Kidney epithelial cell (primary cell): ENCODE results near the gene PCBP3. TPM values are rescaled to one million over a fixed set of nuclear protein-coding genes. Genes with fewer than 3 reads are reported as not detected.

Experiments used
- DNase-seq: peaks from one replicate; pipeline ENCODE4 v3.0.0-alpha.2; 2010; ENCODE audit warnings: low read depth
- H3K27me3 ChIP-seq: 2 replicates; pipeline ENCODE4 v1.6.0; 2011; ENCODE audit warnings: low read length; ENCODE audit not compliant: control insufficient read depth, insufficient read depth
- H3K36me3 ChIP-seq: 2 replicates; pipeline ENCODE4 v1.5.1; 2011; ENCODE audit warnings: low read length; ENCODE audit not compliant: control insufficient read depth, insufficient read depth
- H3K4me3 ChIP-seq: 2 replicates; pipeline ENCODE4 v1.5.1; 2011; ENCODE audit warnings: low read depth, mild to moderate bottlenecking, control low read depth, low read length
- CTCF ChIP-seq: IDR thresholded peaks from 2 replicates; pipeline ENCODE4 v1.5.1; 2011; ENCODE audit warnings: mild to moderate bottlenecking, moderate library complexity, low read length, control low read depth, inconsistent platforms; ENCODE audit not compliant: insufficient read depth, poor library complexity, severe bottlenecking
- total RNA-seq: library from RNA; depleted of rRNA; stranded (reverse); fragments of >200 nt; gene quantifications from 2 replicates; pipeline ENCODE4 v1.2.3, GENCODE V29; 2015

PCBP3 gene
- total RNA-seq, 1 donor from 2014 or later = 1.3 TPM

GRCh38 chr21:45756669-45757068, 113.1 kb downstream of the PCBP3 start:
- Histone ChIP-seq H3K4me3 (no peak overlapping the region), H3K27me3 (no peaks in the 10 kb centered on the region), H3K36me3 (no peaks in the 10 kb centered on the region)
- TF ChIP-seq CTCF = no peak
- no peak for DNase-seq

GRCh38 chr21:45761704-45762103, 118.2 kb downstream of the PCBP3 start:
- H3K4me3 ChIP-seq = no peak overlapping the region
- DNase-seq = no peak
- no peaks in the 10 kb centered on the region for H3K36me3 ChIP-seq
- no peak for TF ChIP-seq CTCF
- H3K27me3 ChIP-seq = no peaks in the 10 kb centered on the region

- Histone ChIP-seq H3K27me3 (no peaks in the 10 kb centered on the region), H3K4me3 (no peak overlapping the region), H3K36me3 (no peaks in the 10 kb centered on the region)
- TF ChIP-seq CTCF = no peak
- no peak for DNase-seq
These were observed 119.5 kb downstream of the PCBP3 start for GRCh38 chr21:45763074-45763473.

GRCh38 chr21:45763506-45763905, 120.0 kb downstream of the PCBP3 start:
- no peaks in the 10 kb centered on the region for H3K27me3 ChIP-seq
- no peak for DNase-seq
- TF ChIP-seq CTCF = no peak
- no peaks in the 10 kb centered on the region for H3K36me3 ChIP-seq
- no peak overlapping the region for H3K4me3 ChIP-seq

GRCh38 chr21:45764792-45765191, 121.3 kb downstream of the PCBP3 start:
- DNase-seq = no peak
- no peak overlapping the region for H3K4me3 ChIP-seq
- TF ChIP-seq CTCF = no peak
- H3K27me3 ChIP-seq = no peaks in the 10 kb centered on the region
- H3K36me3 ChIP-seq = no peaks in the 10 kb centered on the region

GRCh38 chr21:45765375-45765774, 121.8 kb downstream of the PCBP3 start:
- DNase-seq = no peak
- Histone ChIP-seq H3K27me3 (no peaks in the 10 kb centered on the region), H3K36me3 (no peaks in the 10 kb centered on the region), H3K4me3 (no peak overlapping the region)
- TF ChIP-seq CTCF = no peak
